Activated CD4-positive, CD25-positive, alpha-beta regulatory T cell (primary cell): Measurements from ENCODE around the gene OTOL1.
A peak's percentile ranks its signal among the peaks of the same experiment; 100 is the strongest.
"Not testable (repeated sequence)": the region's sequence is repeated elsewhere in the genome, so short reads cannot be mapped to it uniquely, and the experiment has no call there.

Experiments
- DNase-seq, 4 experiments: peaks; one replicate each; lab custom pipeline; 2025; lab: John Stamatoyannopoulos, UW

Gene OTOL1

DNA sequence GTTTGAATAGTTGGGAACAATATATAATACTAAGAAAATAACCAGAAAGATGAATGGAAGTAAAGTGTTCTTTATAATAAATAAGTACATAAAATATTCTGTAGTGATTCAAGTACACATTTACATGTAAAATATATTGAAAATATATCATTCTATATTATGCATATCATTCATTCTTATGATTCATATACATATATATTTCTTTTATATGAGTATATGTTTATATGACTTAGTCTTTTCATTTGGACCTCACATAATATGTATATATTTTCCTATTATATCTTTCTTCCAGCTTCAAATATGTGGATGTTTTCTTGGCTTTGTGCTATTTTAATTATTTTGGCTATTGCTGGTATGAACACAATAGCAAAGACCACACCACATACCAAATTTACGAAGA lies at the start of gene OTOL1:
OTOL1 (plus strand) TSS at position 301 of the 400 bp plus-strand sequence; CDS start at position 301, 0 bp downstream.
- DNase-seq: no peak

DNA sequence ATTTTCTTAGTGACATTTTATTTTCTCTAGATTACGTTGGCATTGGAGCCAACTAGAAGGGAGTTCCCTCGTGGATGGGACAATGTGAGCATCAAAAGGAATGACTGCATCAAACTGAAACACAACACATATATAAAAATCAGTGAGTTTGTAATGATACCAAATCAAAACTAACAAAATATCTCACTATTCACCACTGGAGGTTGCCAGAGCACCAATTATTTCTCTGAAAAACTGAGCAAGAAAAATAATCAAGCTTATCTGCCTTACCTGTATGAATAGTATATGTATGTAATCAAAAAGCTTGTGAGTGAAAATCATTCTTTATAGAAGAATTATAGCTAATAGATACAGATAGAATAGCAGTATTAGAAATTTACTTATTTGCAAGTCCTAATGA lies 46.8 kb upstream of the OTOL1 start:
- DNase-seq: no peak

DNA sequence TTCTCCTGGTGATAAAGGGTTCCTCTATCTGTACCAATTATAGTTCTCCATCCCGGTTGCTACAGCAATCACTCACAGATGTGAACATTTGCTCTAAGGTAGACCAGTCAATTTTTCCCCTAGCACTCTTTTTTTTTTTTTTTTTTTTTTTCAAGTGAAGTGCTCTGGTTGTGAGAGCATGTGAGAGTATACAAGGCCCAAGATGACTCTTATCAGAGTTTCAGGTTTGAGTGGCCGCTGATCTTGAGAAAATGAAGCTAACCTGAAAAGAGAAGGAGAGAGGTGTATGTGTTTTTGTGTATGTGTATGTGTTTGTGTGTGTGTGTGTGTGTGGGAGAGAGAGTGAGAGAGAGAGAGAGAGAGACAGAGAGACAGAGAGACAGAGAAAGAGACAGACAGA lies 44.4 kb upstream of the OTOL1 start:
- no peak for DNase-seq

DNA sequence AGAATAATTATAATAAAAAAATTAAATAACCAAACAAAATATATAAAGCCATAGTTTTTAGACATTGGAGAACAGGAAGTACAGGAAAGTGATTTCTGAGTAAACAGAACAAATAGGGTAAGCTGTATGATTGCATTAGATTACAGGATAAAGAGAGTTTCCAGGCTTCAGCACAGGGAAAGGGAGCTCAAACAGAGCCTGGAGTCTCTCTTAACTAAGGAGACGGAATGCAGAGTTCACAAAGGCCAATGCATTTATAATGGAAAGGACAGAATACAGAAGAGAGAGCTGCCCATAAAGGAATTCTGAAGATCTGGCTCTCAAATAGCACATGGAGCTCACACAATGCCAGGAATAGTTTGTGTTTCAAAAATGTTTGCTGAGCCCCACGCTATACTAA lies 42.0 kb upstream of the OTOL1 start:
- DNase-seq: no peak

DNA sequence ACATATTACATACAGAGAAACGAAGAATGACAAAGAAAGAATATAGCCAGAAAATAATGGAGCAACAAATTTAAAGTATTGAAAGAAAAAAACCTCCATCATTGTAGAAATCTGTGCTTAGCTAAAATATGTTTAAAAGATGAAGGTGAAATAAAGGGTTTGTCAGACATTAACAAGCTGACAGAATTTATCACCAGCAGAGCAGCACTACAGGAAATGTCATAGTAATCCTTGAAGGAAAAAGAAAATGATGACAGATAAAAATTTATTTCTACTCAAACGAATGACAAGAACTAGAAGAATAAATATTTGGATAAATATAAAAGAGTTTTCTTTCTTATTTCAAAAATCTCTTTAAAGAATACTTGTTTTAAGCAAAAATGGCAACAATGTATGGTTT lies 40.6 kb upstream of the OTOL1 start:
- DNase-seq: no peak

DNA sequence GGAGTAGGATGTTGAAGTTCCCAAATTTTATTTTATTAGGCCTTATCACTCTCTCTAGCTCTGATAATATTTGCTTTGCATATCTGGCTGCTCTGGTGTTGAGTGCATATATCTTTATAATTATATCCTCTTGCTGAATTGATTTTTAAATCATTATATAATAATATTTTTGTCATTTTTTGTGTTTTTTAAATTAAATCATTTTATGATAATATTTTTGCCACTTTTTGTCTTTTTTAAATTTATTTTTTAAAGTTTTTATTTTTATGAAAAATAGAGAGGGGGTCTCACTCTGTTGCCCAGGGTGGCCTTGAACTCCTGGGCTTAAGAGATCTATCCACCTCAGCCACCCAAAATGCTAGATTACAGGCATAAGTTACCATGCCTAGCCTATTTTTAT lies 34.5 kb upstream of the OTOL1 start:
- no peak for DNase-seq

DNA sequence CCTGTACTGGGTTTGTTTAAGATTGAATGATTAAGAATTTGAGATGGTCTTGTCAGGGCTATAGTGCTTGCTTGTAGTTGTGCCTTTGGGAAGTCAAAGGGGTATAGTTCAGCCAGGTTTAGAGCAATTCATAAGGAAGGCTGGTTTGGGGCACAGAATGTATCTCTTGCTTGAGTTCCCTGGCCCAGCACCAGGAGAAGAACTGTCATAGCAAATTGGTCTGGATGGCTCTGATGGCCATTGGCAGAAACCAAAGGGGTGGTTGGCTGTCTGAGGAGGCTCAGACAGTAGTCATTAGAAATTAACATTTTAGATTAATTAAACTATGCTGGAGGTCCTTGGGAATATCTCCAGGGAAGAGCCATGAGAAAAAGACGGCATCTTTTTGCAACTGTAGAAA lies 25.4 kb upstream of the OTOL1 start:
- no peak for DNase-seq

DNA sequence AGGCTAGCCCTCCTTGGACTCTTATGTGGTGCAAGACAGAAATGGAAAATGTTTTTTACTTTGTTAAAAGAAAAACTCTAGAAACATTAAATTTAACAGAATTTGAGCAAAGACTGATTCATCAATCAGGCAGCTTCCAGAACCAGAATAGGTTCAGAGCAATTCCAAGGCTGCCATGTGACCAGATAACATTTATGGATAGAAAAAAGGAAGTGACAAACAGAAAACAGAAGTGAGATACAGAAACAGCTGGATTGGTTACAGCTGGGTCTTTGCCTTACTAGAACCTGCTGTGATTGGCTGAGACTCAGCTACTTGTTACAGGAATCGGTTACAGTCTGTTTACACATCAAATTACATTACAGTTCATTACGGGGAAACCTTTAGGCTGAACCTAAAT lies 22.5 kb upstream of the OTOL1 start:
- no peak for DNase-seq

DNA sequence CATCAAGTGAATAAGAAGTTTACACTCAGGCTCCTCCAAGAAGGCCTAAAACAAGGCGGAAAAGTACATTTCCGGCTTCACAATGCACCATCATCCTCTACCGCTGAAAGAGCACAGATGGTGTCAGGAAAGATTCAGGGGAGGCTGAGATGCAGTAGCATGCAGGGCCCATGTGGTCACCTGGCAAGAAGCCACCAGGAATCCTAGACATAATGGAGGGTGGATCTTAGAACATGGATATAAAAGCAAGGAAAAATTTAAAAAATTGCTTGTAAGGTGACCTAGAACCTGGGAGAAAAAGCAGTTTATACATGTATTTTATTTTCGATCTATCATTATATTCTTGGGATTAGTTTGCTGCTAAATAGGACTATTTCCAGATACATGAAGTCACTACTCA lies 21.9 kb upstream of the OTOL1 start:
- no peak for DNase-seq

DNA sequence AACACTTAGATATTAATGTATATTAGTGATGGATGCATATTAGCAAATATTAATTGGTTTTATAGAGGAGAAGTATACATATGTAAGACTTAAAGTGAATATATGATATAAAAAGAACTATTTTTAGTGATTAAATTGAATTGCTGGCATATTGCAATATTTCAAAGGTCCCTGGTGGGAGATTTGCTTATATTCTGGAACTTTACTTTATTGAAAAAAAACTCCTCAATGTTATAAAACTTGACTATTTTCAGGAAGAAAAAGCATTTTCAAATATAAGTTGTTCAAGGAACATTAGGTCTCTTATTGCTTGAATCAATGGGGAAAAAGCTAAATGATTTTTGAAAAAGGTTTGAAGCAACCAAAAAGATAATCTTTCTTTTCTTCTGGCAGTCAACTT lies 21.4 kb upstream of the OTOL1 start:
- DNase-seq: no peak

DNA sequence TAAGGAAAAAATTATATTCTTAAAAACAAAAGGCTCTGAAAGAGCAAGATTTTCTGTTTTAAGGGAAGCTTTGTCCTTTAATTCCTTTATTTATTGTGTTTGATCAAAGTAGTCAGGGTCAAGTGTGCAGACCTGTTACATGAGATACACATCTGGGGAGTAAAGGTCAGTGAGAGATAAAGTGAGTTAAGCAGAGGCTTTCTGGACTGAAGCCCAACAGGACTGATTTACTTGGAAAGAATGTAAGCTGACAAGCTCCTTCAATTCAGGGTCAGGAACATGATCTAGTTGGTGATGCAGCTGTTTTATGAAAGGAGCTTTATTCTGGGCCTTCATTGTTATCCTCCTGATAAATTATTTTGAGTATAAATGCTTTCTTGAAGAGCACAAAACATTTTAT lies 20.7 kb upstream of the OTOL1 start:
- no peak for DNase-seq

DNA sequence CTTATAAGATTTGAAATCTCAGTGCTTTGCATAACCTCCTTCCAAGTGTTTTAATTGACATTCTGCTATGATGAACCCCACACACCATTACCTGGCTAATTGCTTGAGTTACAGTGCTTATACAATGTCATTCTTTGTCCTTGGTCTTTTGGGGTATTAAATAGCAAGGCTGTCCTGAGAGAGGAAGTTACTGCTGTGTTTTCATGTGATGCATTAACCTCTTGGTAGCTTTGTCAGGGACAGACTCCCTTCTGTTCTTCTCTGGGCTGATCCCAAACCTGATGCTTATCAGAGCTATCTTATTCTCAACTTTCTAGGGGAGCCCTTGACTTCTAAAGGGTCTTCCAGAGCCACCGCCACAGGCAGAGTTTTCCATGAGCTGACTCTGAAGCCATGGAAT lies 12.4 kb upstream of the OTOL1 start:
- DNase-seq: no peak

DNA sequence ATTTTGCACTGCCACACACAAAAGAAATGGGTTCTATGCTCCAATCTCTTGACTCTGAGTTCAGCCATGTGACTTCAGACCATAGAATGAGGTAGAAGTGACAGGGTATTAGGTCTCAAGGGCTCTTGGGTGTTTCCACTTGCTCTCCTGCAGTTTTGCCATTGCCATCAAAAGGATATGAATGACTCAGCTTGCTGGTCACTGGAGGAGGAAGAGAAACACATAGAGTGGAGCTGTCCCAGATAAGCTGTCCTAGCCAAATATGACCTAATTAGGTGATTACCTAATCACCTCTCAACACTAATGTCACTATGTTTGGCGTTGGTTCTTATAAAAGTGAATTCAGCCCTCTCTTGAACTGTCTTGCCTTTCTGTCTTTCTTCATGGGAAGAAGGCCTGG lies 8.3 kb upstream of the OTOL1 start:
- not testable (repeated sequence) for DNase-seq

DNA sequence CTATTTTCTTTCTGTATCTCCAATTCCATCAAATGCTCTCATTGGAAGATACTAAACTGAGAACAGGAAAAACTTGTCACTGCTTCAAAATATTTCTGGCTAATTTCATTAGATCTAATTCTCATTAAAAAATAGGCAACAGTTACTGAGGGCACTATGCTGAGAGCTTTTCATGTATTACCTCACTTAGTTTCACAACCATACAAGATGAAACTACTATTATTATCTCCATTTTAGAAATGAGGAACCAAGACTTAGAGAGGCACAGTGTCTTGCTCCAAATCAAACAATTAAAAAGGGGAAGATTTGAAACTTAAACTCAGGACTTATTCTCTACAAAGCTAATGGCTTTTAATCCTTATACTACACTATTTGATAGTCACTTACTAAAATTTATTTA lies 7.2 kb upstream of the OTOL1 start:
- no peak for DNase-seq

DNA sequence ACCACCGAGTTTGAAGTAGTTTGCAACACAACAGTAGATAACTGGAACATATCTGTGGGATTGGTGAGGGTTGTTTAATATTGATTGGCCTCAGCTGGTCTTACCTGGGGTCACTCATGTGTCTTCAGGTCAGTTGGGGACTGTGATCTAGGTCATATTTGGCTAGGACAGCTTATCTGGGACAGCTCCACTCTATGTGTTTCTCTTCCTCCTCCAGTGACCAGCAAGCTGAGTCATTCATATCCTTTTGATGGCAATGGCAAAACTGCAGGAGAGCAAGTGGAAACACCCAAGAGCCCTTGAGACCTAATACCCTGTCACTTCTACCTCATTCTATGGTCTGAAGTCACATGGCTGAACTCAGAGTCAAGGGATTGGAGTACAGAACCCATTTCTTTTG lies 5.8 kb upstream of the OTOL1 start:
- not testable (repeated sequence) for DNase-seq

DNA sequence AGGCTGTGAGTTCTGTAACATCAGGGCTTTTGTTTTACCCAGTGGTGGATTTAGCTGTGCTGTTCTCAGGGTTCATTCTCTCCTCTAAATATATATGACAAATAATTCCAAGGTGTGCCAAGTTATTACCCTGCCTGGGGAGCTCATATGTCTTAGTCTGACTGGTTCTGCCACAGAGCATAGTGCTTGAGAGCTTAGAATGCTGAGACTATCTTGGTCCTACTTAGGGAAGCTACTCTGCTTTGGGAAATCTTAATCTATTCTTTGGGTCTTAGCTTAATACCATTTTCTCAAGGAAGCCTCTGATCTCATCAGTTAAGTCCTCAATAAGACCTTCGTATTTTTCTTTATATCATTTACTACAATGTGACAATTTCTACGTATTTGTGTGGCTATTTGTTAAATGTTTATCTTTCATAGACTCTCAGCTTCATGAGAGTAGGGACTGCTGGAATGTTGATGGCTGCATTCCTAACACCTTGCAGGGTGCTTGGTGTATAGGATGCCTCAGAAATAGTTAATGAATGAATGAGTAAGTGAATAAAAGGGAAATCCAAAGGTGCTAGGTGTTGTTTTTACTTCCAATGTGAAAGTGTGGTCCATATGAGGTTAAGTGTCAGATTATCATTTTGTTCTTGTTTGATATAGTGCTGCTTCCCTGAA lies 1.8 kb downstream of the OTOL1 start:
- DNase-seq: no peak

DNA sequence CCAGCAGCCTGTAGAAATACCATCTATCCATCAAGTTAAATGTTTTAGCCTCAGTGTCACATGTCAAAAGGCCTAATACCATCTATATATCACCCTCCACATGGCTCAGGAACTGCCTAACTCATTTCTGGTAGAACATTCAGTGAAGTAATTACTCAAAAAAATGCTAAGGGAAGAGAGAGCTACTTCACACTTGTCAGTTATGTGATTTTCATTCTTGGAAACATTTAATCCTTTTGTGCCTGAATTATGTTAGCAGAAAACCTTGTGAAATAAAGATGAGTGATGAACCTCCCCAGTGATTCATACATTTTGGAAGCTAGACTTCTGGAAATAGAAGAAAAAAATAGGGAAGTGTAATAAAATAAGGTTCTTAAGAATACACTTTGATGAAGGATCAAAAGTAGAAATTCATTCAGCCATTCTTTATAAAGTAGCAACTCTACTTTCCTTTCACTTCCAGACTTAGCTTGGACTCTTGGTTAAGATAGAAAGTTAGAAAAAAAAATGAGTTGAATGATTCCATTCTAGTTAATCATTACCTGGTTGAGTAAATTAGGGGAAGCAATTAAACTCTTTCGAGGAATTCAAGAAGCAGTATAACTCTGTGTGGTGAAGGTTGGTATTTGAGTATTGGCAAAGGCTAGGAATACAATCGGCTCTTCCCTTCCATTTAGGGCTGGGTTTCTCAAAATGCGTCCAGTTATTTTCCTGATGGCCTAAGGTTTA lies 3.6 kb downstream of the OTOL1 start:
- no peak for DNase-seq

DNA sequence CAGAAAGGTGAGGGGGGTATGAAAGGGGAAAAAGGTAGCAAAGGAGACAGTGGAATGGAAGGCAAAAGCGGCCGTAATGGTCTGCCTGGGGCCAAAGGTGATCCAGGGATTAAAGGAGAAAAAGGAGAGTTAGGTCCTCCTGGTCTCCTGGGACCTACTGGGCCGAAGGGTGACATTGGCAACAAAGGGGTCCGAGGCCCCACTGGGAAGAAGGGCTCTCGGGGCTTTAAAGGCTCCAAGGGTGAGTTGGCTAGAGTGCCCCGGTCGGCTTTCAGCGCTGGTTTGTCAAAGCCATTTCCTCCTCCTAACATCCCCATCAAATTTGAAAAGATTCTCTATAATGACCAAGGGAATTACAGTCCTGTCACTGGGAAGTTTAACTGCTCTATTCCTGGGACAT lies 6.7 kb downstream of the OTOL1 start:
- peak in 1 of 4 experiments; percentile 0 for DNase-seq

DNA sequence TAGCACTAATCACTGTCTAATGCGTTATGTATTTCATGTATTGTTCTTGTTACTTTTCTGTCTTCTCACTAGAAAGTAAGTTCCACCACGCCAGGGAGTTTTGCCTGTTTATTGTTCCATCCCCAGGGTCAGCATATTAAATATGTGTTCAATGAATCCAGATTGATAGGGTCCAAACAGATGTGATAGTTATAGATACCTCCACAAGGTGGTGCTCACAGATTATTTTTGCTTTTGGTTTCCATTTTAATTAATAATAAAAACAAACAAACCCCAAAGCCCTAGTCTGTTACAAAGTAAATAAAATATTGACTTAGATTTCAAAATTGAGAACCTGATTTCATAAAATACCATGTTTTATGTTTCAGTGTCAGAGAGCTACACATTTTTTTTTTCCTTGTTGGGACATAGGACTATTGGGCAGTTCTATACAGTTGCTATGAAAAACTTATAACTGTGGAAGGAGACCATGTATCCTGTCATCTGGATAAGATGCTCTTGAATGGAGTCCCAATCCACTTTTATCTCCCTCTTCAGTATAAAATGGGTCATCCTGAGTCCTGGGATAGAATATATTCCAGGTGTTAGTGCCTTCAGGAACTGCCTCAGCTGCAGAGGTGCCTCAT lies 12.4 kb downstream of the OTOL1 start:
- no peak for DNase-seq

DNA sequence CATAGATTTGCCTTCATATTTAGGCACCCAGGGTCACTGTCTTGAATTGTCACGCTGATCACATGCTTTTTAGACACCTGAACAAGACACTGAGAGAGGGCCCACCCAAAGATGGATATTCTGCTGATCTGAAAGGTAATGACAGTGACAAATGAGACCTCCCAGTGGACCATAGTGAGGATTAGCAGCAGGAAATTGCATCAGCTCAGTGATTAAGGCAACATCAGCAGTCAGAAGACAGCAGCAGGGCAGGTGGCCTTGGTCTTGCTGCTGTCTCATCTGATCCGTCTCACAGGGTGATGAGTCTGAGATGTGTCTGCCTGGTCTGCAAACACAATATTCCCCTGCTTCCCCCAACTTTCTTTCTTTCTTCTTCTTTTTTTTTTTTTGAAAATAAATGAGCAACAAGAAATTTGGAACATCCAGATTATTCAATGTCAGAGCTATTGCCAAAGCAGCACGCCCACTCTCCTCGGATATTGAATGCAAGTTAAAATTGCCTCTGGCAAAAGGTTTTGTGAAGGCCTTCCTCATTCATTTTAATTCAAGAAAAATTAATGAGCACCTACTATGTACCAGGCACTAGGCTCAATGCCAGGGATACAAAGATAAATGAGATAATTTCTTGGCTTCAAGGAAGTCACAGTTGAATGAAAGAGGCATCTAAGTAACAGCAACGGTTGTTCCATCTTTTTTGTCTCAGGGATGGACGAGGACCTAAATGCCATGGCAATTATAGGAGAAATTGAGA lies 14.1 kb downstream of the OTOL1 start:
- DNase-seq: no peak

DNA sequence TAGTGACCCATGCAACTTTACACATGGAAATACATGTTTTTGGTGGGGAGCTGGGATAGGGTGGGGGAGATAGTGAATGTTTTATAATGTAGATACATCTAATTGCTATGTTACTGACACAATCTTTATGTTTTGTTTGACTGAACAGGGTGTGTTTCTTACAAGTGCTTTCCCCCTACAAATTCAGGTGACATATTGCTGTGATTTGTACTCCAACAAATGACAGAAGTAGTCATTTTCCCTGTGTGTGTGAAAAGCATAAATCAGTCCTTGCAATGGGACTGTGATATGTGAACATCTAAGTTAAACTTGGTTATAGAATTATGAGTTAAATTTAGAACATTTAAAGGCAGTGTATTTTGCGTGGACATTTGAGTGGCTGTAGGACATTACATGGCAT lies 27.3 kb downstream of the OTOL1 start:
- no peak for DNase-seq

DNA sequence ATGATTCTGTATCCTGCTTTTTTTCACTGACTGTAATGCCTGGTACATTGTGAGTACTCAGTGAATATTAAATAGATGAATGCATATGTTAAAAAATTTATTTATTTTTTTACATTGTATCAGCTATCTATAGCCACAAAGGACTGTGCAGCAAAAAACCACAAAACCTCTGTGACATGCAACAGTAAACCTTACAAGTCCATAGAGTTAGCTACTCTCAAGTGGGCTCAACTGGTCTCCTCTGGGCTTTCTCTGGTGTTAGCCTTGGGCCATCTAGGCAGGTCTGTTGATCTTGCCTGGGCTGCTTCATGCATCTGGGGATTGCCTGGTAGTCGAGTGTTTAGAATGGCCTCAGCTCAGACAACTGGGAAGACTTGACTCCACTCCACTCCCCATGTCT lies 35.3 kb downstream of the OTOL1 start:
- no peak for DNase-seq

DNA sequence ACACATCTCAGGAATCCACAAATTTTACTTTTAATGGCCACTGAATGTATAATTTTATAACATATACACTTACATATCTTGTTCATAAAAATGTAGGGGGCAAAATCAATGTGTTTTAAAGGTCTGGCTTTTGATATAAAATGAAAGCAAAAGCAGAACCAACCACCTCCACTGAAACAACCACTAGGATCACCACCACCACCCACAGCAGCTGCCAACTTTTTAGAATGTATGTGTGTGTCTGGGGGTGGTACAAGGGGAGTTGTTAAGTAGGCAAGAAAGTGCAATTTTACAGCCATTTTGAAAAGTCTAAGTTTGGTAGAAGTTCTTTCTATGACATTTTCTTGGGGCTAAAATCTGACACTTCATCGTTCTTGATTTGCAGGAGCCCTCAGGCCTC lies 44.0 kb downstream of the OTOL1 start:
- DNase-seq: no peak
